Fibroblast of skin of right biceps (primary cell): ENCODE results near the gene G6PC3.
"Not testable (repeated sequence)": the region's sequence is repeated elsewhere in the genome, so short reads cannot be mapped to it uniquely, and the experiment has no call there.

Source experiments
- DNase-seq: peaks from one replicate; pipeline ENCODE4 v3.0.0-alpha.2; 2013

G6PC3 gene

DNA sequence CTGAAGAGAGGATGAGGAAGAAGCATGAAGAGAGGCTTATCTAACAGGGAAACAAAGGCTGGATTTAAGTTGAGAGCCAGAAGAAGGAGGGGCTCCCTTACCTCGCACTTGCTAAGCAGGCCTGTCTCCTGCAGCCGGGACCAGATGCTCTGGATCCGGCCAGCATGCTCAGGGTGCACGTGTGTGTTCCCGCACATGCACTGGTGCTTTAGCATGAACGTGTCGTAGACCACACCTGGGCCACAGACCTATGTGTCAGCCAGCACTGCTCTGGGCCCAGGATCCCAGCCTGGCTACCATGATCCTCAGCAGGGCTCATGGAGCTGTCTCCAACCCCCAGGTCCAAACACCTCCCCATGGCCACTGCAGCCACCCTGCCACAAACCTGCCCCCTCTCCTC is 14.4 kb downstream of the G6PC3 start:
- no peak for DNase-seq

DNA sequence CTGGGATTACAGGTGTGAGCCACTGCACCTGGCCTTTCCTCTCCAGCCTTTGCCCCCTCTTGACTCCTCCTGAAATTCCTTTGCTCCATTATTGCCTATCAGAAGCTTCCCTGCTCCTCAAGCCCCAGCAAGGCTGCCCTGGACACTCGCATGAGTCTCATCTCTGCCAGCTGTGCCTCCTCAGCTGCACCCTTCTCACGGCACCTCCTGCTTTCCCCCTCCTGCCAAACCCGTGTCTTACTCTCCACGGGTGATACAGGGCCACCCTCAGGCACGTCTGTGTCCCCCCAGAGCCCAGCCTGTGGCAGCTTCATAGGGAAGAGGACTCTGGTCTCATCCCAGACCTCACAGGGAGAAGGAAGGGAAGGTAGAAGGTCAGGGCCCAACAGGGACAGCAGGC is 15.4 kb downstream of the G6PC3 start:
- DNase-seq, result no peak

DNA sequence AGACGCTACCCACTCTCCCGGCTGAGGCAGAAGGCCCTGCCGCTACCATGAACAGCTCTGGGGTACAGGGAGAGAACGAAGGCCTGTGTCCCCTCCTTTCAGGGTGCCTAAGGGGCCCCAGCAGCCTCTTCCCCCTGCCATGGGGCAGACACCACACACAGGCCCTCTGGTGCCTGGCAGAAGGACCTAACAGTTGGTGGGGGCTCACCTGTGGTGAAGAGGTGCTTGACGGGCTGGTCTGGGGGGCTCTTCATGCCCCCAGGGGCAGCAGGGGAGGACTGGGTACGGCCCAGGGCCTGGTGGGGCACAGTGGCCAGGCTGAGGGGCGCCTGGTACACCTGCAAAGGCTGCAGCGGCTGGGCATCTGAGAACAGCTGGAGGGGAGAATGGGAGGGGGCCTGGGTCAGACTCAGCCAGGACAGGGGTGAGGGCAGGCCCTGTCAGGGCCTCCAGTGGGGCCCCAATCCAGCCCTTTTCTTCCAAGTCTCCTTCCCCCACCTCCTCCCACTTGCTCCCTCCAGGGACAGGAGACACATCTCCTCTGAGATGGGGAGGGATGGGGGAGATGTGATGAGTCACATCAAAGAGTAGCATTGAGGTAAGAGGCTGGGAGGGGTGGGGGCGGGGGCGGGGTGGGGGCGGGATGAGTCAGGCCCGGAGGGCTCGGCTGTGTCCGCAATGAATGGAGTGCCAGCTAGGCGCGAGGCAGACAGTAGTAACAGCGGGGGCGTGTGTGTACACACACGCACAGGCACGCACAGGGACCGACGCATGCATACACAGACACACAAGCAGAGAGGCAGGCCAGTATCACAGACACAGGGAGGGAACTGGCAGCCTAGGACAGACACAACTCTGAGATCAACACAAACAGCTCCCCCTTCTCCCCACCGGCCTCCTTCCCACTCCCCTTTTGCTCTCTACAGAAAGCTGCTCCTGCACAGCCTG is 16.1 kb downstream of the G6PC3 start:
- DNase-seq, result peak; percentile 98

DNA sequence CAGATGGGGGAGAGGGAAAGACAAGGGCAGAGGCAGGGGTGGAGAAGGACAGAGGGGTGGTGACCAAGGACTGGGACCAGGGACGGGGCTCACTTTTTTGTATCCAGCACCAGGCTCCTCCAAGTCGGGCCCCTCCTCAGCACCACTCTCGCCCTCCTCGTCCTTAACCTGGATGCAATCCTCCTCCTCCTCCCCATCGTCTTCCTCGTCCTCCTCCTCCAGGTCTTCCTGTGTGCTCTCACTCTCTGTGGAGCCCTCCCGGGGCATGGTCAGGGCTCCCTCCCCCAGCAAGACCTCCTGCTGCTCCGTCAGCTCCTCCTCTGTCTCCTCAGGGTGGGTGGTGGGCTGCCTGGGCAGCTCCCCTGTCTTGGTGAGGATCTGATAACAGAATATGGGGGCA is 16.8 kb downstream of the G6PC3 start:
- DNase-seq, result no peak

DNA sequence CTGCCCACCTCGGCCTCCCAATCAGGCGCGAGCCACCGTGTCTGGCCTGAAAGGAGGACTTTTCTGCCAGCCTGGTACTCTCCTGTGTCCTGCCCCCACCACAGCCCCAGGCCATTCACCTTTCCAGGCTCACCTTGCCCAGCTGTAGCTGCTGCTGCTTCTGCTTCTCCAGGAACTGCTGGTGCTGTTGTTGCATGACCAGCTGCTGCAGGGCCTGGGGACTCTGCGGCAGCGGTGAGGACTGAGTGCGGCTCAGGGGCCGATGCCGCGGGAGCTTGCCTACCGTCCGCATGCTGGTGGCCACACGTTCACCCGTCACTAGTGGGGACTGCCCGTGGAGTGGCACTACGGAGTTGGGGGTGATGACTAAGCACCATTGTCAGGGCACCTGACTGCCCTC is 17.7 kb downstream of the G6PC3 start:
- no peak for DNase-seq

DNA sequence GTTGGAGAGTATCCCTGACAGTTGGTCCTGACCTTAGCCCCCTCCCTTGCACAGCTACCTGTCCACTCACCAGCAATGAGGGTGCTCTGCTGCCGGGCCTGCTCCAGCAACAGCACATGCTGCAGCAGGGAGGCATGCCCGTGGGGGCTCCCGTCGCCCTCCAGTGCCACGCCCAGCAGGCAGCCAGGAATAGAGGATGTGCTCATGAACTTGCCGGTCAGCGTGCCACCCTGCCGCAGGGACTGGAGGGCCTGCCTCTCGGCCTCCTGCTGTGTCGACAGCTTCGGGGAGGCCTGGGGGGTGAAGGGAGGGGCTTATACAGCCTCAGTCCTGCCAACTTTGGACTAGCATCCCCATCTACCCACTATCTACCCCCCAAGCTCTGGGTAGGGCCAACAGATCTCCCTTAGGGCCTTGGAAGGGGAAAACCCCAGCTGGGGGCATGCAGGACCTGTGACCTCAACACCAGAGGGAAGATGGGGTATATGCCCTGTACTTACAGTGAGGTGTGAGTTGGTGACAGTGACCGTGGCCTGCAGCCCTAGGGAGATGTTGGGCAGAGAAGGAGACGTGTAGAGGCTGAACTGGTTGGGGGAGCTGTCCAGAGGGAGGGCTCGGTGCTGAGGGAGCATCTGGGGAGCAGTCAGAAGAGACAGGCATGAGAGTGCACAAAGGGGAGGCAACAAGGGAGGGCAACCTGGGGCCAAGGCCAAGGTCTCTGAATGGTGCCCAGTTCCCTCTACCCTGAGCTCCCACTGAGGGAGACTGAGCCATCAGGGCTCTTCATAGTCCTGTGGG is 20.9 kb downstream of the G6PC3 start:
- no peak for DNase-seq

DNA sequence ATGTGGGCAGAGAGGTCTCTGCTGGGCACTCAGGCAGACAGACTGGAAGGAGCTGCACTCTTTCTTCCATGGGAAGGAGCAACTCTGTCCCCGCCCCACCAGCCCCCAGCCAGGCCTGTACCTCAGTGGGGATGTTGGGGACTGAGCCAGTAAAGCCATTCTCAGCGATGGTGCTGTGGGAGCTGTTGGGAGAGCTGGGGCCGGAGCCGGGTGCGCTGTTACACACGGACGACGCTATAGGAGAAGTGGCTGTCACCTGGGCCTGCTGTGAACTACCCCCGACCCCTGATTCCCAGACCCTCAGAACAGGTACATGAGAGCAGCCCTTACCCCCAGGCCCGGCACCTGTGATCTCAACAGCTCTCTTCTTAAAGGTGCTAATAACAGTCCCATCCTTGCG is 21.5 kb downstream of the G6PC3 start:
- no peak for DNase-seq

DNA sequence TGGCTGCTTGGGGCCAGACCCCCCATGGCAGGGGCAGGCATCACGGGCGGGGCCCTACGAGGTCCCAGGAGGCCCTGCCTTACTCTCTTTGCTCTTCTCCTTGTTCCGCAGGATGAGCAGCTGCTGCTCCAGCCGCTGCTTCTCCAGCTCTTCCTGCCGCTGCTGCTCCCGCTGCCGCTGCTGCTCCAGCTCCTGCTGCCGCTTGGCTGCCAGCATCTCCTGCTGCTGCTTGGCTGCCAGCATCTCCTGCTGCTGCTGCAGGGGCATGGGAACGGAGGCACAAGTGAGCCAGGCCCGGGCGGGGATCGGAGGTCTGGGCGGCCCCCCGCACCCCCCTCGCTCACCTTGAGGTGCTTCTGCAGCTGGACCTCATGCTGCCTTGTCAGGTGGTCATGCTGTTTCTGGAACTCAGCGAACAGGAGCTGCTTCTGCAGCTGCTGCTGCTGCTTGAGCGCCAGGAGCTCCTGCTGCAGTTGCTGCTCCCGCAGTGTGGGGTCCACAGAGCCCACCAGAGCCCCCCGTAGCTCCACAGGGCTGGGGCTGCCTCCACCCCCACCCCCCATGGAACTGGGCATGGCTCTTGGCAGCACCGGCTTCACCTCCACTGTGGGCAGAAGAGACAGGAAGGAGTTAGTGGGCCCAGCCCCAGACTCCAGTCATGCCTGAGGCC is 22.8 kb downstream of the G6PC3 start:
- no peak for DNase-seq

DNA sequence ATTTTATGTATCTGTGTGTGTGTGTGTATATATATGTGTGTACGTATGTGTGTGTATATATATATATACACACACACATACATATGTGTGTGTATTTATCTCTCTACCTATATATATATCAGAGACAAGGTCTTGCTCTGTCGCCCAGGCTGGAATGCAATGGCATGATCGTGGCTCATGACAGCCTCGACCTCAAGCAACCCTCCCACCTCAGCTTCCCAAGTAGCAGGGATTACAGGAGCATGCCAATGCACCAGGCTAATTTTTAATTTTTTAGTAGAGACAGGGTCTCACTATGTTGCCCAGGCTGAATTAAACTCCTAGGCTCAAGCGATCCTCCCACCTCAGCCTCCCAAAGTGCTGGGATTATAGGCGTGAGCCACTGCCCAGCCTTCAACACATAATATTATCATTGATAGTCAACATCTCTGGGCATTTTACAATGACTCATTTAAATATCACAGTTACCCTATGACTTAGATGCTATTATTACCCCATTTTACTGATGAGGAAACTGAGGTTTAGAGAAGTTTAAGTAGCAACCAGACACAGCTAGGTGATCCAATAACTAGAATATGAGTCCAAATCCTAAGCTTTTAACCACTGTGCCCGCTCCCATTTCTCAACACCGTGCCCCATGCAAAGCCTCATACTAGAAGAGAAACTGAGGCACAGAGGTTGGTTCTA is 24.3 kb downstream of the G6PC3 start:
- no peak for DNase-seq

DNA sequence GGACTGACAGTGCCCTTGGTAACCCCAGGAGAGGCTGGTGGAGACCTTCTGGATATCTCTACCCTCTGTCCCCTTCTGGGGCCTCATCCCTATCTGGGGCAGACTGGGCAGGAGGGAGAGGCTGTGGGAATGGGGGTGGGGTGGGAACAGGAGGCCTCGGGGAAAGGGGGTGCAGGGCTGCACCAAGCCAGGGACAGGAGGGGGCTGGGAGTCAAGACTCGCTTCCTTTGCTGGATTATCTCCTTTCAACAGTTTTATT is 24.8 kb downstream of the G6PC3 start:
- no peak for DNase-seq

DNA sequence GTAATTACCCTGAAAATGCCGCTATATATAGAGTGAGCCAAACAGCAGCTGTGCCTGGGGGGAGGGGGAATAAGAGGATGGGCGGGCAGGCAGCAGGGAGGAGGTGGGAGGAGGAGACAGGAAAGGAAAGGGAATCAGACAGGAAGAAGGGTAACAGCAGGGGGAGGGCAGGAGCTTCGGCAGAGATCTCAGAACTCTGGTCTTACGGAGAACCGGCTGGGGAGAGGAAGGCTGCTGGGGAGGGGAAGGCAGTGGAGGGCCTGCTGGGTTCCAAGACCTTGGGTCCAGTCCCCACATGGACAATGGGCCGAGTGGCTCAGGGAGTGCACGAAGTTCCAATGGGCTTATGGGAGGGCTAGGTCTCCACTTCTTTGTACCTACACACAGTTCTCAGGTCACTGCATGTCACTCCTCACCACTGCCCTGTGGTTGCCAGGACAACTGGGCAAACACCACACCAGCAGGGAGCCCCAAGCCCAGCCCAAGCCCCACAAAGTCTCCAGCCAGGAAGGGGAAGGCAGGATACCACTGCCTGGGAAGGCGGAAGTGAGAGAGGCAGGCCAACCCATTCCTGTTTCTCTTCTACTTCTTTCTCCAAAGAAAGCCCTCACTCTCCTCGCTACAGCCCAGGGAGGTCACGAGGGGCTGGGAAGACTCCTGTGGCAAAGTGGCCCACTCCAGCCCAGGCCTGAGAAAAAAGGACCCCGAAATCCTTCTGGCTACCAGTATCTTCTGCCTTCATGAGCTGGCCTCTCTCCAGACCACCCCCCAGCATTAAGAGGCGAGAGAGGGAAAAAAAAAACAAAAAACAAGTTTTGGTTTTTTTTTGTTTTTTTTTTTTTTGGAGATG is 25.3 kb downstream of the G6PC3 start:
- peak; percentile 96 for DNase-seq

DNA sequence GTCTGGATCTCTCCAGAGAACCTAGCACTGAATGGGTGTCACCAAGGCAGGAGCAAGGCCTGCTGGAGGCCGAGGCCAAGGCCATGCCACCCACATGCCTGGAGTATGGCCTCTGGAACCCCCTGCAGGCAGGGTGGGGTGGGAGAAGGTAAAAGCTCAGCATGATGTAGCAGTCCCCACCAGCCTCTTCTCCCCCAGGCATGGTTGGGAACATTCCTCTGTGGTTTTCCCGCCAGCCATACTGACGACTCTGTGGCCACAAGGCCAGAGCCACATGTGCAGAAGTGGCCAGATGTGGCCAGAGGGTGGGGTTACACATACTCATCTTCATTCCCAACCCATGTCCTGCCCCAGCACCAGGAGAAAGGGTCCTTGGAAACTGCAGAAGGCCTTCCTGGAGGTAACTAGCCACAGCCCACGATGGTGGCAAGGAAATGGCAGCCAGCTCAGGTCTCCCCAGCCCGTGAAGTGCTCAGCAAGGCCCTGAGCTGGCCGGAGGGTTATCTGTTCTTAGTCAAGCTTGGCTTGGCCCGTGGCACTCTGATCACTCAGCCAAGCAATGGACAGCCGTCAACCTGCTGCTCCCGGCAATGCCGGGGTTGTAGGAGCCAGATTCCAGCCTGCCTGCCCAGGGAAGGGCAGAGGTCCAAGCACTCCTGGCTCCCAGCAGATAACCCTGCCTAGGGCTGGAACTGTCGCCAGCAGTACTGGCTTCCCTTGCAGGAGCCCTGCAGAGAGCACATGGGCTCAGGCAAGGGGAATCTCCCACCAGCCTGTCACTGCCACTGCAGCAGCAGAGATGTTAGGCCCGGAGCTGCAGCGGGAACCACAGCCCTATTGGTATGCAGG is 26.8 kb downstream of the G6PC3 start:
- DNase-seq, result peak; percentile 82

DNA sequence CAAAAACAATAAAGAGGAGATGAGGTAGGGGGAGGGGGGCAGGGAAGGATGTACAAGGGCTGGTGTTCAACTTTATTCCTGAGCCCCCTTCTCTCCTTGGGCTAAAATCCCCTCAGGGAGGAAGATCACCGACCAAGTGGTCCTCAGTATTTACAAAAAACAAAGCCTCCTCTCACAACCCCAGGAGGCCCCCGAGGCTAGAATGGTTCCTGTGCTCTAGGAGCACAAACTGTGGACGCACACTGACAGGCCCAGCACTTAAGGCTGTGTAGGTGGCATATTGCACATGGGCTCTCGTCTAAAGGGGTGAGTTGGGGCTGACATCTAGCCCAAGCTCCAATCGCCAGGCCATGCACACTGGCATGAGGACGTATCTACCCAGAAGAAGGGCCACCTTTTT is 31.3 kb downstream of the G6PC3 start:
- DNase-seq, result not testable (repeated sequence)

DNA sequence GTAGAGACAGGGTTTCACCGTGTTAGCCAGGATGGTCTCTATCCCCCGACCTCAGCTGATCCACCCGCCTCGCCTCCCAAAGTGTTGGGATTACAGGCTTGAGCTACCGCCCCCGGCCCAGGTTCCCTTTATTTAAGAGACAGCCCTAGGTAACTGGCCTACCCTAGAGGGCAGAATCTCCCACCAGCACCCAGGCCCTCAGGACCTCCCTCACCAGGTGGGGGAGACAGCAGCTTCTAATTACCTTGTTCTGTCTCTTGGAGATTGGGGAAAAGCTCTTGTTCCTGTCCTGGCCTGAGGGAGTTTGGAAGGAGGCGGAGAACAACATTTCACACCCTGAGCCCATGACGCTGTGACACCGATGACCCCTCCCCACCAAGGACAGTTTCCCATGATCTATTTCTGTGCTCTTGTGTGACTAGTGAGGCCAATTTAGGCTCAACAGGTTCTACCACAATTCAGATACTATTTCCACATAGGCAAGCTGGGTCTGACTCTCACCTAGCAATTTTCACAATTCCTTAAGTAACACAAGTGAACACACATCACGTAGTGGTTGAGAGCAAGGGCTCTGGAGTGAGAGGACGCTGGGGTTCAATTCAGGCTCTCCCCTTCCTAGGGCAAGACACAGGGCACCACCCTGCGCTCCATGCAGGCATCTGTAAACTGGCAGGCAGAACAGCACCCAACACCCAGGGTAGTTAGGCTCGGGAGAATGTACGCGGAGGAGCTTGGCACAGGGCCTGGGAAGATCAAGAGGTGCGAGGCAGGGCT is 32.5 kb downstream of the G6PC3 start:
- DNase-seq, result no peak

DNA sequence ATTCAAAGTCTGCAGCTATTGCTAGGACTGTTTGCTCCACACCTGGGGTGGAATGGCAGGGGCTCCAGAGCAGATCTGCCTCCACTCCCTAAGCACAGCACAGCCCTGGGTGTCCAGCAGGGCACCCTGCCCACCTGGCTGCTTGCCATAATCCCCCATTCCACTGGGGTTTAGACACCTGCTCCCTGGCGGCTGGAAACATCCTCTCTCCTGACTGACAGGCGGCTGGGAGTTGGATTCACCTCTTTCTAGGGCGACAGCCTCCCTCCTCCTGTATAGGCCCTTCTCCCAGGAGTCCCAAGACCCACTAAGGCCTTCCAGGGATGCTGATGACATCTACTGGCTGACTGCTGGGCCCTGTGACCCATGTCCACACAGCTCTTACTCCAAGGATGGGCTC is 34.9 kb downstream of the G6PC3 start:
- DNase-seq, result no peak

DNA sequence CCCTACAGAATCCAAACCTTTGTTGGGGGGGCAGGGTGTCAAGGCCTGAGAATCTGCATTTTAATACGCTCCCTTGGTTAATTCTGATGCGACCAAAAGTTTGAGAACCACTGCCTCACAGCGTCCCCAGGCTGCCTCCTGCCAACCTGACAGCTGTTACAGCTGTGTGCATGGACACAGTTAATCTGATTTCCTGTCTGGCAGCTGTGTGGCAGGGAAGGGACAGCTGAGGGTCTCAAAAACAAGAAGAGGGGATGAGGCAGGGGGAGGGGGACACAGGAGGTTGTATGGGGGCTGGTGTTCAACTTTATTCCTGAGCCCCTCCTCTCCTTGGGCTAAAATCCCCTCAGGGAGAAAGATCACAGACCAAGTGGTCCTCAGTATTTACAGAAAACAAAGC is 35.4 kb downstream of the G6PC3 start:
- DNase-seq, result no peak

DNA sequence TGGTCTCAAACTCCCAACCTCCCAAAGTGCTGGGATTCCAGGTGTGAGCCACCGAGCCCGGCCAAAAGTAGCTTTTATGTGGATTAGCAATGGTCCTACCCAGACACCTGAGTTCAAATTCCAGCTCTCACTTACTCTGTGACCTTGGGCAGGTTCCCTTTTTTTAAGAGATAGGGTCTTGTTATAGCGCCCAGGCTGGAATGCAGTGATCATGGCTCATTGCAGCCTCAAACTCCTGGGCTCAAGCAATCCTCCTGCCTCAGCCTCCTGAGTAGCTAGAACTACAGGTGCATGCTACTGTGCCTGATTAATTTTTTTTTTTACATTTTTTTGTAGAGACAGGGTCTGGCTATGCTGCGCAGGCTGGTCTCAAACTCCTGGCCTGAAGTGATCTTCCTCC is 36.3 kb downstream of the G6PC3 start:
- no peak for DNase-seq

DNA sequence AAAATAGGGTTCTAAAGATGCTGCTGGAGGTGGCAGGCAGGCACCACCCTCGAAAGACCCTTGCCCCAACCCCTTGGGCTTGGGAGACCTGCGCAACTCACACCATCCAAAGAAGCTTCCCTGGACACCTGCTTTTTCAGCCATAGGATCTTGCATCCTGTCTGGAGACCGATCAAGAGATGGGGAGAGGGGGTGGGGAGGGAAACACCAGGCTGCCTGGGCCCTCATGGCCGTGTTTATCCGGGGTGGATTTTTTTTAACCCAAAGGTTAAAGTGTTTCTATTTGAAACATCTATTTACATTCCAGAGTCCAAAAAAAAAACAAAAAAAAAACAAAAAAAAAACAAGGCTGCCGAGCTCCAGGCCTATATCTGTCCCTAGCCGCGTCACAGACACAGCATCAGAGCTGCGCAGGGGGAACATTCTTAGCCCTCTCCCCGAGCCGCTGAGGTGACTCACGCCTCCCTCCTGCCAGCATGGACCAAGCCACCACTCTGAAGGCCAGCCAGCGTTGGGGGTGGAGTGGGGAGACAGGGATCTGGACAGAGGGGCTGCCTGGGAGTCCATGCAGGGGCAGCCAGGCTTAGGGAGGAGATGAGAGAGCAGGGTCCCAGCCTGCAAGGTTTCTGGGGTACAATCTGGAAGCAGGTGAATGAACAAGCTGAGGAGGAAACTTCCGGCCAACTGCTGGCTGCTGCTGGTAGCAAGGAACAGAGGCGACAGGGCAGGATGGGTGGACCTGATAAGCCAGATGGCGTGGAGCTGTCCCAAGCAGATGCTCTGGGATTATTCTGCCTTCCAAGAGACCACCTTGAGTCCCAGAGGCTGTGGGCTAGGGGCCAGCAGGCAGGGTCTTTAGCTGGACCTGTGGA is 38.1 kb downstream of the G6PC3 start:
- DNase-seq, result peak; percentile 93

DNA sequence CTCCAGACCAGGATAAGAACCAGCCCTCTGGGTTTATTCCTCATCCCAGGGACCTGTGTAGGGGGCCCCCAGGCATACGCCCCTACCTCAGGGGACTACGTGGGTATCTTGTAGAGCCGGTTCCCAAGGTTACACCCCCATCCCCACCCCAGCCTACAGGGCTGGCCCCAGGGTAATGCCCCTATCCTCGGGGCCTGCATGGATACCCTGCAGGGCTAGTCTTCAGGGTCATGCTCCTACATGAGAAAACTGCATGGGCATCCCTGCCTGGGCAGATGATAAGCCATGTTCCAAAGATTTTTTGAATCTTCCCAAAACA is 38.7 kb downstream of the G6PC3 start:
- DNase-seq, result no peak
